WI38 (cell line): ENCODE data around the gene TCF7L2.

Experiments
- H3K4me3 ChIP-seq: 2 replicates; pipeline ENCODE4 v1.5.1; 2011; ENCODE audit warnings: low read depth, mild to moderate bottlenecking, control low read depth, low read length
- CTCF ChIP-seq: IDR thresholded peaks from 2 replicates; pipeline ENCODE4 v1.5.1; 2012; ENCODE audit warnings: low read depth, mild to moderate bottlenecking, control low read depth, low read length

The TCF7L2 gene

DNA sequence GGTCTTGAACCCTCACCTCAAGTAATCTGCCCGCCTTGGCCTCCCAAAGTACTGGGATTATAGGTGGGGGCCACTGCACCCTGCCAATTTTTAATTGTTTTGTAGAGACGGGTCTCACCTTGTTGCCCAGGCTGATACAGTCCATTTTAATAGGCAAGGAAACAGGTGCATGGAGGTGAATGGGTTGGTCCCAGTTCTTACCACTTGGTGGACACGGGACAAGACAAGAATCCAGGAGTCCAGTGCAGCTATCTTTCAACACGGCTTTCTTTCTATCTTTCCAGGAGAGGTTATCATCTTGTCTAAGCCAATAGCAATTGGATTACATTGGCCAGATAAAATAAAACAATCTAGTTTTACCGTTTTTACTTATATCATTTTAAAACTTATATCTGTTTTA lies 23.8 kb downstream of the TCF7L2 start:
- no peak for TF ChIP-seq CTCF

DNA sequence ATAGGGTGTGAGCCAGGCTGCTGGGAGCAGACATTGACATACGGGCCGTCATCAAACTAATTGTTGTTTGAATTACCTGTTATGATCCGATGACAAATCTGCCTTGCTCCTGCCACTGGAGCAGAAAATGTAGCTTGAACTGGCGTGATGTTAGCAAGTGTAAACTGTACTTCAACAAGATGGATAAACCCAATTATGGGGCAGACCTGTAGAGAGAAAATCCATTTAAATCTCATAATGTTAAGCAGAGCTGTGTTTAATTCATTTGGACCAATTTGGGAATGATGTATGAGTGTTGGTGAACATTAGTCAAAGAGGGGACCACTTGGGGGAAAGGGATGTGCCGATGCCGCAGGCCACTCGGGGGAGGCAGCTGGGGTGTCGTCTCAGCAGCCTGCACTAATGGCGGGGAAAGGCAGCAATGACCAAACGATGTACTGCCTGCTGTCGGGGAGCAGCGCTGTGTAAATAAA lies 27.4 kb downstream of the TCF7L2 start:
- H3K4me3 ChIP-seq, result no peak overlapping the region
- no peak for TF ChIP-seq CTCF

More for the DNA sequence above, 23.8 kb downstream of the TCF7L2 start:
- H3K4me3 ChIP-seq, result no peak overlapping the region

DNA sequence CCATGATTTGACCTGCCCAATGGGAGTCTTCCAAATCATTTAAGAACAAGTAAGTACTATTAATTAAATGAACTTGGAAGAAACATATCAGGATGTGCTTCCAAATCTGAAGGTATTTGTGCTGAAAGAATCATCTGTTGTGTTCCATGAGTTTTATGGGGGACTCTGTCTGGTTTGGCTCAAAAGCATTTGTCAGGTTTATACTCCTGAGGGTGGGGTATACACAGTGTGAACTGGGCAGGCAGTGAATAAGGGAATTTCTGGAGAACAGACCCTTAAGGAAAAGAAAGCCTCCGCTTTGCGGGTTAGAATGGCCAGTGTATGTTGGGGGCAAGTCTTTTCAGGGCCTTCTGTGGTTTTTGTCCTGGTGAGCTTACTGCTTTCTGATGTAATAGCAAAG lies 29.9 kb downstream of the TCF7L2 start:
- H3K4me3 ChIP-seq, result no peak overlapping the region
- TF ChIP-seq CTCF, result no peak

DNA sequence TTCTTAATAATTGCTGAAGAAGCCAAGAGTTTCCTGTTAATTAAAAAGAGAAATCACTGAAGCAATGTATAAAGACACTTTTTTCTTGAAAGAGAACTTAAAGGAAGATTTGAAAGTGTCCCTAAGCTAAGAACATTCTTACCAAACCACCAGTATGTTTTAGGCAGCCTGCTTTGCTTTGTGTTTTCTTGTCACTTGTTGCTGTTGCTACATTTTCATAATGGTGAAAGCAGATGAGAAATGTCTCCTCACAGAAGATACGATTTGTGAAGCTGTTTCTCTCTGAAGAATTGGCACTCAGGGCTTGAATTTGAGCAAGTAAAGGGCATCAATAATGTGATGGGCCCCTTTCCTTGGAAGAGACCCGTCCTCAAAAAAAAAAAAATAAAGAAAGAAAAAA lies 30.9 kb downstream of the TCF7L2 start:
- H3K4me3 ChIP-seq, result no peak overlapping the region
- TF ChIP-seq CTCF, result no peak

- no peak for TF ChIP-seq CTCF
Observed at GRCh38 chr10:112981553-112981952, 31.5 kb downstream of the TCF7L2 start.

GRCh38 chr10:112983444-112984056 lies 33.5 kb downstream of the TCF7L2 start:
- no peak for TF ChIP-seq CTCF

More at GRCh38 chr10:112981553-112981952, 31.5 kb downstream of the TCF7L2 start:
- H3K4me3 ChIP-seq, result no peak overlapping the region

GRCh38 chr10:112984756-112985155 lies 34.7 kb downstream of the TCF7L2 start:
- H3K4me3 ChIP-seq, result no peak overlapping the region
- no peak for TF ChIP-seq CTCF

More at GRCh38 chr10:112983444-112984056, 33.5 kb downstream of the TCF7L2 start:
- H3K4me3 ChIP-seq, result no peak overlapping the region
